HG02840 (cell line): ENCODE results near the gene POFUT1.
"Not testable (repeated sequence)": the region's sequence is repeated elsewhere in the genome, so short reads cannot be mapped to it uniquely, and the experiment has no call there.

Source experiments
- ATAC-seq: cut with Tn5 transposase; IDR thresholded peaks from one replicate; pipeline ENCODE4 v1.9.1; 2021; ENCODE audit warnings: mild to moderate bottlenecking, moderate library complexity, moderate number of reproducible peaks; ENCODE audit not compliant: unreplicated experiment, low FRiP score

Gene POFUT1

GRCh38 chr20:32207626-32208498 lies at the start of gene POFUT1, which contains the start of gene PLAGL2:
Gene POFUT1, plus strand, starts transcription at chr20:32207880. Its CDS starts 62 bp downstream, at chr20:32207942.
Gene PLAGL2, minus strand, starts transcription at chr20:32207743. Its CDS starts 5,565 bp downstream, at chr20:32202178.
- ATAC-seq = peak; percentile 73

DNA sequence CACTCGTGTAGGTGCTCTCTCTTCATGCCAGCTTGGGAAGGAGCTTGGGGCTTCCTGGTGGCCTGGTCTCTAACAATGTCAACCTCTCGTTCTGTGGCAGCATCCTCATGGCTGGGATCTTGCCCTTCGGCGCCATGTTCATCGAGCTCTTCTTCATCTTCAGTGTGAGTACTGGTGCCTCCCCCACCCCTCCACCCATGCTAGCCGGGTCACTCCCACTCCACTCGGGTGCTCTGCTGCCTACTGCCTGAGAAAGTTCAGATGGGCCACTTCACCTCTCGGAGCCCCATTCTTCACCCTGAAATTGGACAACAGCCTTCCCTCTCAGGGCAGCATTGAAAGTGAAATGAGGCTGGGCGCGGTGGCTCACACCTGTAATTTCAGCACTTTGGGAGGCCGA lies 49.3 kb upstream of the POFUT1 start:
- no peak for ATAC-seq

DNA sequence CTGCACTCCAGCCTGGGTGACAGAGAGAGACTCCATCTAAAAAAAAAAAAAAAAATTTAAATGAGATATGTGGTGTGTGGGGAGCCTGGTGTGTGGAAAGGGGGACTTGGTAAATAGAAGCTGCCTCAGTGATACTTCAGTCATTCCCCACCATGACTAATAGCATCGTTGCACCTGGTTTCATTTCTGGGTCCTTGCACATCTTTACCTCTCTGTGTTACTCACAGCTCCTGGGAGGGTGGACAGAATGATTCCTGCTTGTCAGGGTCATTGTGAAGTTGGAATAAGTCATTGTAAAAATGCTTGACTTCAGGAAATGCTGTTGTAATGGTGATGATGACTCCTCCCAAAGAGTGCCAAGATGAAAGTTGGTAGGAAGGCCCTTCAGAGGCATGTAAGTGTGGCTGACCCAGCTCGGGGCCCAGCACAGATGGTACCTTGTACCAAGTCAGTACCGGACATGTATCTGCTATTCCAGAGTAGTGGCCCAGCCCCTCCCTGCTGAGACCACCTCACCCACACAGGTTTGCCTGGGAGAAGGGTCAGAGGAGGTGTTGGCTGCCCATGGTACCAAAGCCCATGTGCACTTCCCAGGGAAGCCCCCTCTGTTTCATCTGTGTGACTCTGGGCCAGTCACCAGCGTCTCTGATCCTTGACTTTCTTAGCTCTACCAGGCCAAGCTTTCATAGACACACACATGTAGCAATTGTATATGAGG lies 48.6 kb upstream of the POFUT1 start:
- ATAC-seq = no peak

GRCh38 chr20:32159766-32160221 lies 47.9 kb upstream of the POFUT1 start:
- ATAC-seq = no peak

DNA sequence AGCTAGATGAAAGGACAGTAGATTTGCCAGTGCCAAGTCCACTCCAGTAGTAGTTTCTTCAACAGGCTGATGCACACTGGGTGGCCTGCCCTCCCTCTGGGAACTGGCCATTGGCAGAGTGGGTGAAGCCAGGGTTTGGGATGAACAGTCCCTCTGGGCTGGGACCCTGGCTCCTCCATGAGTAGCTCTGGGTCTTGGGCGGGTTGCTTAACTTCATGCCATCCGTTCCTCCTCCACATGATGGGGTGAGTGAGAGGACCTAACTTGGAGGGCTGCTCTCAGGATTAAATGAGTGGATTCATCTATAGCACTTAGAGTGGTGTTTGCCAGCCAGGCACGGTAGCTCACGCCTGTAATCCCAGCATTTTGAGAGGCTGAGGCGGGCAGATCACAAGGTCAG lies 47.3 kb upstream of the POFUT1 start:
- no peak for ATAC-seq

GRCh38 chr20:32162351-32162750 lies 45.3 kb upstream of the POFUT1 start:
- ATAC-seq = no peak

- ATAC-seq = no peak
These were observed 43.7 kb upstream of the POFUT1 start for GRCh38 chr20:32163951-32164350.

GRCh38 chr20:32164984-32165735 lies 42.5 kb upstream of the POFUT1 start:
- no peak for ATAC-seq

GRCh38 chr20:32165836-32166545 lies 41.7 kb upstream of the POFUT1 start:
- ATAC-seq = no peak

DNA sequence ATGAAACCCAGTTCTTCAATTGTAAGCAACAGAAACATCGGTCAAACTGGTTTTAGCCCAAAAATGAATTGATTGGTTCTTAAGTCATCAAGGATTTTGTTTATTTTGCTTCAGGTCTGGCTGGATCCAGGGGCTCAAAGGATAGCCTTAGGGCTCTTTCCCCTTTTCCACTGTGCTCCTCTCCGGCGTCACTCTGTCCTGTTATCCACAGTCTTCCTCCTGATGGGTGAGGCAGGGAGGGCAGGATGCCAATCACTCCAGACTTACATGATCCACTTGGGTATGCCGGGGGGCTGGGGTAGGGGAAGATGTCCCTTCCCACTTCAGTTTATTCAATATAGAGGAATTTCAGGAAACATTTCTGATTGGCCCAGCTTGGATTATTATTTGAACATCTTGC lies 40.1 kb upstream of the POFUT1 start:
- no peak for ATAC-seq

DNA sequence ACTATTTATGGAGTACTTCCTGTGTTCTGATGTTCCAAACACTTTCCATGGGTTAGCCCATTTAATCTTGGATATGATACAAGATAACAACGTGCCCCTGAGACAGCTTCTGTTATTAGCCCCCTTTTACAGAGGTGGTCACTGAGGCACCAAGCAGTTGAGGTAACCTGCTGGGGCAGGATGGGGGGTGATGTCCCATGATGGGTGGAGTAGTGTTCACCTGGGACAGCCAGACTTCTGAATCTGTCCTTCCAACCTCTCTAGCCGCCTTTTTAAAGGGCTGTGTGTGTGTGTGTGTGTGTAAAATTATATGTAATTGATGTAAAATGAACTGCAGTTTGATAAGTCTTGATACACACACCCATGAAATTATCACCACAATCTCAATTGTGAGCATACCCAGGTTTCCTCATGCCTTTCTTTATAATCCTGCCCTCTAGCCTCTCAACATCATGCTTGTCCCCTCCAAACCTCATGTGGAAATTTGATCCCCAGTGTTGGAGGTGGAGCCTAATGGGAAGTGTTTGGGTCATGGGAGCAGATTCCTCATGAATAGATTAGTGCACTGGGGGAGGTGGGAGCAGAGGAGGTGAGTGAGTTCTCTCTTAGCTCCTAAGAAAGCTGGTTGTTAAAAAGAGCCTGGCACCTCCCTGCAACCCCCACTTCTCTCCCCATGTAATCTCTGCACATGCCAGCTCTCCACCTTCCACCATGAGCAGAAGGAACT lies 39.3 kb upstream of the POFUT1 start:
- no peak for ATAC-seq

- ATAC-seq = not testable (repeated sequence)
These were observed 30.0 kb upstream of the POFUT1 start for GRCh38 chr20:32177696-32178095.

DNA sequence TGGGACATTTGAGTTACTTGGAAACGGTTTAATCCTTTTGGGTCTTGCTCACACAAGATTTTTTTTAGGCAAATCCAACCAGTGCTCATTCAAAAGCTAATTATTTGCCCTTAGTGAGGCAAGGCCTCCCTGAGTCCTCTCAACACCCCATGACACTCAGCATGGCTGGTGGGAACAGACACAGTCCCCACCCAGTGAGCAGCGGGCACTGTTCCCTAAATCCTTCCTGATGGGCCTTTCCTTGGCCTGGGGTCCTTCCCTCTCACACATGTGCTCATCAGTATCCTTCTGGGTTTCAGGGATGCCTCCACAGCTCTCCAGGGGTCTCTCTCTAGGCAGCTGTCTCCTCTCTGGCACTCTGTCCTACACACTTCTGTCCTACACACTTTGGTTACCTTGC lies 28.2 kb upstream of the POFUT1 start:
- ATAC-seq = no peak

DNA sequence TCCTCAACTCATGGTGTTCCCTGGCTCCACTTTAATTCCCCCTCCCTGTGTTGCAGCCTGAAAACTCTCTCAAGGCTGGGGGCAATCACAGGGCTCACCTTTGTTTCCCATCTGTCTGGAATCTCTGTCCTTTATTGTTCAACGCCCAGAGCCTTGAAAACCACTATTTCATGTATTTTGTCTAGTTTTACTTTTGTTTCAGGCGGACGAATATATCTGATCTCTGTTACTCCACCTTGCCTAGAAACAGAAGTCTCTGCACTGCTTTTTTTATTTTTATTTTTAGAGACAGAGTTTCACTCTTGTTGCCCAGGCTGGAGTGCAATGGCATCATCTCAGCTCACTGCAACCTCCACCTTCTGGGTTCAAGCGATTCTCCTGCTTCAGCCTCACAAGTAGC lies 27.7 kb upstream of the POFUT1 start:
- ATAC-seq = no peak

GRCh38 chr20:32181606-32182005 lies 26.1 kb upstream of the POFUT1 start:
- no peak for ATAC-seq

- ATAC-seq = no peak
These were observed 23.6 kb upstream of the POFUT1 start for GRCh38 chr20:32183947-32184635.

GRCh38 chr20:32184961-32185603 lies 22.6 kb upstream of the POFUT1 start:
- no peak for ATAC-seq

- no peak for ATAC-seq
These were observed 21.2 kb upstream of the POFUT1 start for GRCh38 chr20:32186506-32186905.
